HepG2 (cell line): ENCODE results near the gene MFN2. TPM values are rescaled to one million over a fixed set of nuclear protein-coding genes. Genes with fewer than 3 reads are reported as not detected.

Source experiments
- AKNA ChIP-seq: sonication (generic); formaldehyde crosslinking; IDR thresholded peaks from 2 replicates; pipeline ENCODE4 v1.4.0; 2020; ENCODE audit warnings: missing genetic modification reagents, borderline replicate concordance
- KDM1A ChIP-seq: IDR thresholded peaks from 2 replicates; pipeline ENCODE4 v1.6.1; 2016; ENCODE audit warnings: missing compliant biosample characterization
- MEIS1 ChIP-seq: sonication (generic); formaldehyde crosslinking; IDR thresholded peaks from 2 replicates; pipeline ENCODE4 v1.9.0; 2021; ENCODE audit warnings: mild to moderate bottlenecking, missing genetic modification reagents, moderate library complexity, borderline replicate concordance
- TARDBP ChIP-seq: sonication (generic); formaldehyde crosslinking; IDR thresholded peaks from 2 replicates; pipeline ENCODE4 v1.8.0; 2022; ENCODE audit warnings: mild to moderate bottlenecking, missing genetic modification reagents
- ZMYM3 ChIP-seq: sonication (generic); formaldehyde crosslinking; IDR thresholded peaks from 2 replicates; pipeline ENCODE4 v1.5.1; 2020; ENCODE audit warnings: mild to moderate bottlenecking, missing genetic modification reagents
- ZNF530 ChIP-seq: sonication (generic); formaldehyde crosslinking; IDR thresholded peaks from 2 replicates; pipeline ENCODE4 v1.5.0; 2020; ENCODE audit warnings: low read depth, mild to moderate bottlenecking, missing genetic modification reagents
- ZNF644 ChIP-seq: IDR thresholded peaks from 2 replicates; pipeline ENCODE4 v1.6.1; 2016; ENCODE audit warnings: low read depth
- ZNF660 ChIP-seq: sonication (generic); formaldehyde crosslinking; IDR thresholded peaks from 2 replicates; pipeline ENCODE4 v1.5.1; 2020; ENCODE audit warnings: mild to moderate bottlenecking, low read depth, missing genetic modification reagents, borderline replicate concordance
- ZNF670 ChIP-seq: sonication (generic); formaldehyde crosslinking; IDR thresholded peaks from 2 replicates; pipeline ENCODE4 v1.8.0; 2022; ENCODE audit warnings: mild to moderate bottlenecking, missing genetic modification reagents, borderline replicate concordance
- ZNF746 ChIP-seq: sonication (generic); formaldehyde crosslinking; IDR thresholded peaks from 2 replicates; pipeline ENCODE4 v1.8.0; 2022; ENCODE audit warnings: mild to moderate bottlenecking, missing genetic modification reagents
- ZXDC ChIP-seq: sonication (generic); formaldehyde crosslinking; IDR thresholded peaks from 2 replicates; pipeline ENCODE4 v1.5.0; 2020; ENCODE audit warnings: mild to moderate bottlenecking, missing genetic modification reagents
- polyA plus RNA-seq, 8 experiments: library from polyadenylated mRNA; depleted of rRNA in 3 of 8; stranded (reverse) in 7 of 8; unstranded in 1 of 8; fragments of >200 nt; fragmentation: Illumina TruSeq in 4 of 8; extraction: Trizol in 4 of 8; gene quantifications; 2 replicates each; pipeline versions ENCODE4 v1.2.1 to v1.2.3, GENCODE V29; 2011 to 2016; ENCODE audit warnings: low read depth in 4 of 8, missing spikeins in 1 of 8, mixed read lengths in 1 of 8; ENCODE audit not compliant: insufficient read depth in 1 of 8
- total RNA-seq, 5 experiments: library from RNA; depleted of rRNA; stranded (reverse); fragments of >200 nt; fragmentation: Illumina TruSeq; extraction: Trizol; gene quantifications; 2 replicates each; pipeline ENCODE4 v1.2.3, GENCODE V29; 2016; ENCODE audit warnings: low read depth in 1 of 5

Gene MFN2
- total and polyA plus RNA-seq, 2 of the 13 experiments (the other 11 are each of a cell fraction or from before 2014, with no cell fraction given), result 38.7 to 60.9 TPM

GRCh38 chr1:11935057-11935412 lies 45.2 kb upstream of the MFN2 start (continued):
- TF ChIP-seq ZNF660 (CRISPR knock-in tag), result no peak
- no peak for TF ChIP-seq ZNF644 (CRISPR knock-in tag)
- TF ChIP-seq TARDBP (CRISPR knock-in tag), result no peak
- peak; percentile 84; the same call in 1 of the 2 replicates for TF ChIP-seq ZMYM3
- TF ChIP-seq ZXDC (CRISPR knock-in tag), result 0 out of 2 replicates have a peak, but pooled peaks have one; percentile 1
- no peak for TF ChIP-seq AKNA (CRISPR knock-in tag)
- TF ChIP-seq MEIS1 (CRISPR knock-in tag), result no peak
- no peak for TF ChIP-seq ZNF670 (CRISPR knock-in tag)
- TF ChIP-seq KDM1A (CRISPR knock-in tag), result peak; percentile 51; the same call in 1 of the 2 replicates
- 0 out of 2 replicates have a peak, but pooled peaks have one; percentile 1 for TF ChIP-seq ZNF530
- TF ChIP-seq ZNF746 (CRISPR knock-in tag), result no peak
